ENCODE measurements around the gene ALPL. TPM values are rescaled to one million over a fixed set of nuclear protein-coding genes. Genes with fewer than 3 reads are reported as not detected.

ALPL gene
- total and polyA plus RNA-seq, 10 of the 15 experiments (the other 5 are each of a cell fraction or from before 2014, with no cell fraction given): 0.07 to 0.59 (median 0.31) TPM; not detected in 2

DNA sequence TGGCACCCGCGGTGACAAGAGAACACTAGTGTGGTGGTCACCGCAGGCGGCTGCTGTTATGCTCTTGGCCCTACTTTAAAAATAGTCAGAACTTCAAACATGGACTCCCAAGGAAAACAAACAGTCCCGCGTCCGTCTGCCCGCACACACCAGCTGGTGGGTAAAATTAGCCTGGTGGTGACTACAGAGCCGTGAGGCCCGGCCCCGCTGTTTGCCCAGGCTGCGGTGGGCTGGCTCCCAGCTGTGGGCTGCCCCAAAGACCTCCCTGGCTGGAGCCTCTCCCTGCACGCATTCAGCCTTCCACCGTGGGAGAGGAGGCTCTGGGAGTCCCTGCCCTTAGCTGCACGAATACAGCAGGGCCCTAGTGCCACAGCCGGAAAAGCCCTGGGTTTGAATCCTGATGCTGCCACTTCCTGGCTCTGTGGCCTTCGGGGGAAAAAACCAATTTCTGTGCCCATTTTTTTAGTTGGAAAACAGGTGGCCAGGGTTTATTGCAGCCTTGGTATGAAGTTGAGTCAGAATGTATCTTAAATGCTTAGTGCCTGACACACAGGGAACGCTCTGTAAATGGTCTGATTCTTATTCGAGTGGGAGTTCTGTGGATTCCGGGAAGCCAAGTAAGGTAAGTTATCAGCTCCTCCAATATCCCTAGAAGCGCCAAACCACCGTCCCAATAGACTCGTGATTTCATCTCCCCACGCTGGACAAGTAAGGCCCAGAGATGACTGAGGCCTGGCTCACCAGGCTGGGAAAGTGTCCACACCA, 58.2 kb downstream of the ALPL start:
- FAIRE-seq: no peak
- Histone ChIP-seq H4K20me1 (ENCODE audit: control insufficient read depth, insufficient read depth) (no peaks in the 10 kb centered on the region), H3K9me3 (replicated peaks; ENCODE audit: control insufficient read depth, insufficient read depth, low read length) (no peaks in the 10 kb centered on the region), H3K79me2 (ENCODE audit: control insufficient read depth, insufficient read depth, low read length) (no peaks in the 10 kb centered on the region), H3K36me3 (ENCODE audit: control insufficient read depth in 2 of 2, insufficient read depth in 2 of 2, low read length in 1 of 2) (no peaks in the 10 kb centered on the region), H2AFZ (ENCODE audit: control insufficient read depth, low read depth, low read length) (no peak overlapping the region), H3K27ac (ENCODE audit: control insufficient read depth, insufficient read depth) (no peak overlapping the region), H3K27me3 (replicated peaks in 1 of 2; ENCODE audit: control insufficient read depth in 2 of 2, insufficient read depth in 2 of 2, low read length in 1 of 2) (no peaks in the 10 kb centered on the region; a peak in 1 of 4 replicates), H3K4me2 (ENCODE audit: control insufficient read depth, insufficient read depth) (no peak overlapping the region), H3K4me1 (ENCODE audit: control insufficient read depth, insufficient read depth, low read length) (no peaks in the 10 kb centered on the region), H3K4me3 (no peak overlapping the region), H3K9ac (ENCODE audit: control insufficient read depth, insufficient read depth, low read length) (no peak overlapping the region)
- TF ChIP-seq ZNF217 (IDR thresholded peaks at IDR 0.05): no peak
- TF ChIP-seq POU2F2 (IDR thresholded peaks at IDR 0.05; ENCODE audit: borderline replicate concordance, low read depth, low read length): no peak
- ATAC-seq: no peak
- in situ Hi-C loops (cut with MboI) (no loop called here), intact Hi-C loops (cut with micrococcal nuclease; ENCODE audit: unreplicated experiment) (no loop called here)
- no TSS peak for BruUV-seq (replicated peaks)
- ChIA-PET POLR2A (no interaction called here), SMC1A (ENCODE audit: uncharacterized antibody, unreplicated experiment) (no interaction called here), RAD21 (ENCODE audit: unreplicated experiment) (no interaction called here), CTCF (no interaction called here)
- WGBS (ENCODE audit: insufficient coverage, insufficient replicate concordance, low lambda C conversion rate, missing lambda C conversion rate): 51% methylated on average over 24 of the region's 24 CpGs
- no peak for DNase-seq (ENCODE audit: low read depth, low spot score)

DNA sequence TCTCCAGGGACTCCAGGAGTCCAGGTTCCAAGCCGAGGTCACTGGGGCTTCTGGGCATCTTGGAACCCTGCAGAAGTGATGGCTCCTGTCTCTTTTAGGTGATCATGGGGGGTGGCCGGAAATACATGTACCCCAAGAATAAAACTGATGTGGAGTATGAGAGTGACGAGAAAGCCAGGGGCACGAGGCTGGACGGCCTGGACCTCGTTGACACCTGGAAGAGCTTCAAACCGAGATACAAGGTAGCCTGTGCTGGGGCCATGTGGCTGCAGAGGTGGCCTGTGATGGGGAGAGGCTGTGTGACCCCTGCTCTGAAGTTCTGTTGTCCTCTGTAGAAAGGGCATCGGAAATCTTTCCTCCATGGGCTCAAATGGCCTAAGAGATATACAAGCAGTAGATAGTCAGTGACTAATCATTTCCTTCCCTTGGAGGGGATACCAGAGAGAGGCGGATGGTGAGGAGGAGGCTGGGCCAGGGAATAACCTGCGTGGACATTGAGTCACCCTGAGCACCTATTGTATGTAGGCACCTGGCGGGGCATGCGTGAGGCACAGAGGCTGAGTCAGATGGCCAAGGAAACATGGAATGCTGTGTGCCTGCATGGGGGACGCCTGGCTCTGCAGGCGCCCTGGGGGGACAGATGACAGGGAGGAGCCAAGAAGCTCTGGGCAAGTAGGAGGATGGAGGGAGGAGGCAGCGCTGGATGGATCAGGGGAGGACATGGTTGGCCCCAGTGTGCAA, 59.0 kb downstream of the ALPL start:
- Histone ChIP-seq H2AFZ (ENCODE audit: control insufficient read depth, low read depth, low read length) (no peak overlapping the region), H3K36me3 (ENCODE audit: control insufficient read depth in 2 of 2, insufficient read depth in 2 of 2, low read length in 1 of 2) (no peaks in the 10 kb centered on the region), H3K79me2 (ENCODE audit: control insufficient read depth, insufficient read depth, low read length) (no peaks in the 10 kb centered on the region), H3K4me2 (ENCODE audit: control insufficient read depth, insufficient read depth) (no peak overlapping the region), H3K27ac (ENCODE audit: control insufficient read depth, insufficient read depth) (no peak overlapping the region), H3K4me3 (no peak overlapping the region), H4K20me1 (ENCODE audit: control insufficient read depth, insufficient read depth) (no peaks in the 10 kb centered on the region), H3K27me3 (replicated peaks in 1 of 2; ENCODE audit: control insufficient read depth in 2 of 2, insufficient read depth in 2 of 2, low read length in 1 of 2) (no peaks in the 10 kb centered on the region; a peak in 1 of 4 replicates), H3K4me1 (ENCODE audit: control insufficient read depth, insufficient read depth, low read length) (no peaks in the 10 kb centered on the region), H3K9ac (ENCODE audit: control insufficient read depth, insufficient read depth, low read length) (no peak overlapping the region), H3K9me3 (replicated peaks; ENCODE audit: control insufficient read depth, insufficient read depth, low read length) (no peaks in the 10 kb centered on the region)
- ATAC-seq (no peak), DNase-seq (ENCODE audit: low read depth, low spot score) (no peak), FAIRE-seq (no peak)
- intact Hi-C loops (cut with micrococcal nuclease; ENCODE audit: unreplicated experiment): no loop called here
- BruUV-seq (replicated peaks): no TSS peak
- POLR2A ChIA-PET: no interaction called here
- TF ChIP-seq PAX5 (IDR thresholded peaks at IDR 0.05; ENCODE audit: borderline replicate concordance, low read depth, low read length): no peak
- TF ChIP-seq SMAD5 (IDR thresholded peaks at IDR 0.05; ENCODE audit: low read depth): no peak
- no peak for TF ChIP-seq TCF12 (IDR thresholded peaks at IDR 0.05; ENCODE audit: low read depth, low read length)
- TF ChIP-seq CHD2 (IDR thresholded peaks at IDR 0.05; ENCODE audit: borderline replicate concordance, low read depth, low read length): no peak
- no peak for TF ChIP-seq NFIC (IDR thresholded peaks at IDR 0.05; ENCODE audit: low read depth, low read length)
- TF ChIP-seq REST (IDR thresholded peaks at IDR 0.05; ENCODE audit: low read depth, low read length): no peak
- no peak for TF ChIP-seq GATAD2B (conservative IDR thresholded peaks at IDR 0.05; ENCODE audit: low read depth)
- CTCF ChIA-PET: no interaction called here
- in situ Hi-C loops (cut with MboI): no loop called here
- 21% methylated on average over 15 of the region's 15 CpGs for WGBS (ENCODE audit: insufficient coverage, insufficient replicate concordance, low lambda C conversion rate, missing lambda C conversion rate)
- RAD21 ChIA-PET (ENCODE audit: unreplicated experiment): no interaction called here
- SMC1A ChIA-PET (ENCODE audit: uncharacterized antibody, unreplicated experiment): no interaction called here

Data from GM12878 (cell line).